Suprapubic skin (tissue), 3 donors: ENCODE results near the gene MRPL19.

Source experiments
- CTCF ChIP-seq, 2 donors: fragments of 200-600 bp in 1 of 2; fragments of 450-650 bp in 1 of 2; sonication (generic) in 1 of 2; IDR thresholded peaks; one replicate each; pipeline ENCODE4 v1.5.1; 2016 to 2019; ENCODE audit warnings: antibody characterized with exemption in 2 of 2, mild to moderate bottlenecking in 1 of 2, moderate library complexity in 1 of 2
- EP300 ChIP-seq: sonication (generic); formaldehyde crosslinking; IDR thresholded peaks from one replicate; pipeline ENCODE4 v1.6.1; 2017; ENCODE audit warnings: antibody characterized with exemption

- no peak for TF ChIP-seq CTCF (IDR thresholded peaks at IDR 0.05)
- no peak for TF ChIP-seq EP300
Measured at GRCh38 chr2:75710220-75710576, 63.6 kb downstream of the MRPL19 start.
